Measurements from ENCODE around the gene SNTG2.

Gene SNTG2

GRCh38 chr2:1136846-1137245, 186.2 kb downstream of the SNTG2 start:
- Histone ChIP-seq H2BK120ac (ENCODE audit: low read depth, low read length) (no peak overlapping the region), H4K8ac (ENCODE audit: low read depth, low read length) (no peak overlapping the region), H4K91ac (ENCODE audit: low read depth, low read length, poor library complexity) (no peak overlapping the region), H3K18ac (ENCODE audit: low read length) (no peak overlapping the region), H3K27me3 (ENCODE audit: control insufficient read depth in 3 of 3, insufficient read depth in 3 of 3, low read depth in 1 of 3, low read length in 3 of 3) (no peaks in the 10 kb centered on the region), H2BK12ac (ENCODE audit: low read length) (no peak overlapping the region), H3K9me3 (replicated peaks in 1 of 2; ENCODE audit: control insufficient read depth in 2 of 2, insufficient read depth in 1 of 2, low read depth in 1 of 2, low read length in 2 of 2) (no peaks in the 10 kb centered on the region), H3K27ac (replicated peaks; ENCODE audit: low read length) (no peak overlapping the region), H2BK5ac (ENCODE audit: low read length) (no peak overlapping the region), H3K9ac (ENCODE audit: low read depth, low read length, poor library complexity) (peak overlapping the region; percentile 86), H3K4me2 (ENCODE audit: insufficient read depth, low read length, poor library complexity, severe bottlenecking) (no peak overlapping the region), H3K4me3 (ENCODE audit: low read length in 2 of 2) (peak overlapping the region in 1 of 2 donors; percentile 59), H3K4me1 (ENCODE audit: control insufficient read depth in 2 of 2, insufficient read depth in 1 of 2, low read depth in 1 of 2, low read length in 2 of 2) (peaks cover 0 to 5% of the 10 kb centered on the region in 2 donors), H3K79me1 (ENCODE audit: low read depth, low read length) (no peaks in the 10 kb centered on the region), H2AFZ (ENCODE audit: low read length) (no peak overlapping the region), H3K14ac (ENCODE audit: low read length) (no peak overlapping the region), H2AK5ac (ENCODE audit: low read depth, low read length) (no peak overlapping the region), H3K36me3 (replicated peaks in 1 of 2; ENCODE audit: control insufficient read depth in 2 of 2, insufficient read depth in 2 of 2, low read length in 2 of 2) (no peaks in the 10 kb centered on the region), H2BK15ac (ENCODE audit: low read length) (no peak overlapping the region), H3K4ac (ENCODE audit: low read length) (peak overlapping the region; percentile 79), H3K23ac (ENCODE audit: low read depth, low read length, poor library complexity) (no peak overlapping the region)
- WGBS, 2 donors (ENCODE audit: extremely low coverage in 2 of 2, insufficient read length in 2 of 2, insufficient replicate concordance in 1 of 2) = no CpG with 5 or more reads among the region's 7 CpGs
- no peak for DNase-seq (ENCODE audit: low spot score)

GRCh38 chr2:1137264-1137663, 186.6 kb downstream of the SNTG2 start:
- Histone ChIP-seq H3K27ac (replicated peaks; ENCODE audit: low read length) (no peak overlapping the region), H2BK15ac (ENCODE audit: low read length) (no peak overlapping the region), H3K79me1 (ENCODE audit: low read depth, low read length) (no peaks in the 10 kb centered on the region), H2BK120ac (ENCODE audit: low read depth, low read length) (no peak overlapping the region), H3K4me3 (ENCODE audit: low read length in 2 of 2) (peak overlapping the region in 1 of 2 donors; percentile 59), H3K9ac (ENCODE audit: low read depth, low read length, poor library complexity) (peak overlapping the region; percentile 86), H2BK5ac (ENCODE audit: low read length) (no peak overlapping the region), H2BK12ac (ENCODE audit: low read length) (no peak overlapping the region), H2AK5ac (ENCODE audit: low read depth, low read length) (no peak overlapping the region), H3K27me3 (ENCODE audit: control insufficient read depth in 3 of 3, insufficient read depth in 3 of 3, low read depth in 1 of 3, low read length in 3 of 3) (no peaks in the 10 kb centered on the region), H4K91ac (ENCODE audit: low read depth, low read length, poor library complexity) (no peak overlapping the region), H3K4me2 (ENCODE audit: insufficient read depth, low read length, poor library complexity, severe bottlenecking) (no peak overlapping the region), H3K4ac (ENCODE audit: low read length) (peak overlapping the region; percentile 79), H3K9me3 (replicated peaks in 1 of 2; ENCODE audit: control insufficient read depth in 2 of 2, insufficient read depth in 1 of 2, low read depth in 1 of 2, low read length in 2 of 2) (no peaks in the 10 kb centered on the region), H3K14ac (ENCODE audit: low read length) (peak overlapping the region; percentile 1), H3K23ac (ENCODE audit: low read depth, low read length, poor library complexity) (no peak overlapping the region), H3K4me1 (ENCODE audit: control insufficient read depth in 2 of 2, insufficient read depth in 1 of 2, low read depth in 1 of 2, low read length in 2 of 2) (peaks cover 0 to 5% of the 10 kb centered on the region in 2 donors), H3K36me3 (replicated peaks in 1 of 2; ENCODE audit: control insufficient read depth in 2 of 2, insufficient read depth in 2 of 2, low read length in 2 of 2) (no peaks in the 10 kb centered on the region), H4K8ac (ENCODE audit: low read depth, low read length) (no peak overlapping the region), H3K18ac (ENCODE audit: low read length) (no peak overlapping the region), H2AFZ (ENCODE audit: low read length) (no peak overlapping the region)
- DNase-seq (ENCODE audit: low spot score) = no peak
- no CpG with 5 or more reads among the region's 7 CpGs for WGBS, 2 donors (ENCODE audit: extremely low coverage in 2 of 2, insufficient read length in 2 of 2, insufficient replicate concordance in 1 of 2)

- Histone ChIP-seq H3K14ac (ENCODE audit: low read length) (no peak overlapping the region), H4K8ac (ENCODE audit: low read depth, low read length) (no peak overlapping the region), H3K18ac (ENCODE audit: low read length) (no peak overlapping the region), H2BK15ac (ENCODE audit: low read length) (no peak overlapping the region), H4K91ac (ENCODE audit: low read depth, low read length, poor library complexity) (no peak overlapping the region), H3K4ac (ENCODE audit: low read length) (no peak overlapping the region), H2AFZ (ENCODE audit: low read length) (no peak overlapping the region), H3K36me3 (replicated peaks in 1 of 2; ENCODE audit: control insufficient read depth in 2 of 2, insufficient read depth in 2 of 2, low read length in 2 of 2) (no peaks in the 10 kb centered on the region), H2BK5ac (ENCODE audit: low read length) (no peak overlapping the region), H3K4me1 (ENCODE audit: control insufficient read depth in 2 of 2, insufficient read depth in 1 of 2, low read depth in 1 of 2, low read length in 2 of 2) (peaks cover 0 to 2% of the 10 kb centered on the region in 2 donors), H3K79me1 (ENCODE audit: low read depth, low read length) (no peaks in the 10 kb centered on the region), H3K23ac (ENCODE audit: low read depth, low read length, poor library complexity) (no peak overlapping the region), H3K9ac (ENCODE audit: low read depth, low read length, poor library complexity) (peak overlapping the region; percentile 7), H3K4me3 (ENCODE audit: low read length in 2 of 2) (no peak overlapping the region), H3K27me3 (ENCODE audit: control insufficient read depth in 3 of 3, insufficient read depth in 3 of 3, low read depth in 1 of 3, low read length in 3 of 3) (no peaks in the 10 kb centered on the region), H3K9me3 (replicated peaks in 1 of 2; ENCODE audit: control insufficient read depth in 2 of 2, insufficient read depth in 1 of 2, low read depth in 1 of 2, low read length in 2 of 2) (no peaks in the 10 kb centered on the region), H2BK12ac (ENCODE audit: low read length) (no peak overlapping the region), H2AK5ac (ENCODE audit: low read depth, low read length) (no peak overlapping the region), H2BK120ac (ENCODE audit: low read depth, low read length) (no peak overlapping the region), H3K4me2 (ENCODE audit: insufficient read depth, low read length, poor library complexity, severe bottlenecking) (no peak overlapping the region), H3K27ac (replicated peaks; ENCODE audit: low read length) (no peak overlapping the region)
- WGBS, 2 donors (ENCODE audit: extremely low coverage in 2 of 2, insufficient read length in 2 of 2, insufficient replicate concordance in 1 of 2) = no CpG with 5 or more reads among the region's 15 CpGs
- no peak for DNase-seq (ENCODE audit: low spot score)
Measured at GRCh38 chr2:1137913-1138391, 187.3 kb downstream of the SNTG2 start.

- Histone ChIP-seq H3K36me3 (replicated peaks in 1 of 2; ENCODE audit: control insufficient read depth in 2 of 2, insufficient read depth in 2 of 2, low read length in 2 of 2) (no peaks in the 10 kb centered on the region), H2BK15ac (ENCODE audit: low read length) (no peak overlapping the region), H2AFZ (ENCODE audit: low read length) (no peak overlapping the region), H3K4me1 (ENCODE audit: control insufficient read depth in 2 of 2, insufficient read depth in 1 of 2, low read depth in 1 of 2, low read length in 2 of 2) (peaks cover 0 to 2% of the 10 kb centered on the region in 2 donors), H3K18ac (ENCODE audit: low read length) (no peak overlapping the region), H3K4ac (ENCODE audit: low read length) (no peak overlapping the region), H3K27me3 (ENCODE audit: control insufficient read depth in 3 of 3, insufficient read depth in 3 of 3, low read depth in 1 of 3, low read length in 3 of 3) (no peaks in the 10 kb centered on the region), H3K23ac (ENCODE audit: low read depth, low read length, poor library complexity) (no peak overlapping the region), H3K14ac (ENCODE audit: low read length) (no peak overlapping the region), H3K79me1 (ENCODE audit: low read depth, low read length) (no peaks in the 10 kb centered on the region), H3K27ac (replicated peaks; ENCODE audit: low read length) (no peak overlapping the region), H2BK5ac (ENCODE audit: low read length) (no peak overlapping the region), H3K9ac (ENCODE audit: low read depth, low read length, poor library complexity) (no peak overlapping the region), H2BK12ac (ENCODE audit: low read length) (no peak overlapping the region), H3K4me2 (ENCODE audit: insufficient read depth, low read length, poor library complexity, severe bottlenecking) (no peak overlapping the region), H2BK120ac (ENCODE audit: low read depth, low read length) (no peak overlapping the region), H2AK5ac (ENCODE audit: low read depth, low read length) (no peak overlapping the region), H4K8ac (ENCODE audit: low read depth, low read length) (no peak overlapping the region), H3K4me3 (ENCODE audit: low read length in 2 of 2) (no peak overlapping the region), H3K9me3 (replicated peaks in 1 of 2; ENCODE audit: control insufficient read depth in 2 of 2, insufficient read depth in 1 of 2, low read depth in 1 of 2, low read length in 2 of 2) (no peaks in the 10 kb centered on the region), H4K91ac (ENCODE audit: low read depth, low read length, poor library complexity) (no peak overlapping the region)
- peak; percentile 42 for DNase-seq (ENCODE audit: low spot score)
- no CpG with 5 or more reads among the region's 17 CpGs for WGBS, 2 donors (ENCODE audit: extremely low coverage in 2 of 2, insufficient read length in 2 of 2, insufficient replicate concordance in 1 of 2)
Measured at GRCh38 chr2:1140389-1141003, 189.8 kb downstream of the SNTG2 start.
